Heart left ventricle (tissue), 13 donors: Measurements from ENCODE around the gene SHROOM3.

Experiments used
- CTCF ChIP-seq, 12 donors: fragments of 200-600 bp; sonication (generic) in 4 of 12; IDR thresholded peaks; one replicate each; pipeline versions ENCODE4 v1.5.0 to v1.8.0; 2018 to 2022; ENCODE audit warnings: antibody characterized with exemption in 12 of 12, mild to moderate bottlenecking in 5 of 12
- POLR2A ChIP-seq, 2 donors: fragments of 450-650 bp; IDR thresholded peaks; one replicate each; pipeline ENCODE4 v1.6.1; 2017; ENCODE audit warnings: antibody characterized with exemption in 2 of 2, mild to moderate bottlenecking in 2 of 2, moderate library complexity in 2 of 2
- donor health status: ischemic (EF 13 %, LVEDD 7.1; RV severe dilation, severe dysfunction).
- donor health status: DM: no; HTN: yes; CAD: no.
- donor health status: DM: no; HTN: no; CAD: no.
- donor health status: ischemic (EF 25% LVEDD 6.9; RV normal size, moderate dysfunction).
- donor health status: ischemic (EF 25% LVEDD 5.7; RV mildly dilated, moderate dysfunction).
- donor health status: ischemic (EF 35%, LVEDD 5.7; RV mildly dilated, moderate dysfunction).
- donor health status: nonischemic (EF 11% LVEDD 7.7; RV severe dilation, severe dysfunction).
- donor health status: DM: yes; HTN: yes; CAD: no.
- donor health status: PGD.
- donor health status: ischemic (EF 29% LVEDD 5.4; RV normal size, mild dysfunction).
- donor health status: nonischemic (EF 23%, LVEDD 6.1; RV moderate dilation, normal function).

- no peak for TF ChIP-seq CTCF (IDR thresholded peaks at IDR 0.05)
- TF ChIP-seq POLR2A (IDR thresholded peaks at IDR 0.05): no peak
These were observed 303.3 kb downstream of the SHROOM3 start for GRCh38 chr4:76738086-76738931.
